ENCODE results near the gene ACSBG1.

Gene ACSBG1

DNA sequence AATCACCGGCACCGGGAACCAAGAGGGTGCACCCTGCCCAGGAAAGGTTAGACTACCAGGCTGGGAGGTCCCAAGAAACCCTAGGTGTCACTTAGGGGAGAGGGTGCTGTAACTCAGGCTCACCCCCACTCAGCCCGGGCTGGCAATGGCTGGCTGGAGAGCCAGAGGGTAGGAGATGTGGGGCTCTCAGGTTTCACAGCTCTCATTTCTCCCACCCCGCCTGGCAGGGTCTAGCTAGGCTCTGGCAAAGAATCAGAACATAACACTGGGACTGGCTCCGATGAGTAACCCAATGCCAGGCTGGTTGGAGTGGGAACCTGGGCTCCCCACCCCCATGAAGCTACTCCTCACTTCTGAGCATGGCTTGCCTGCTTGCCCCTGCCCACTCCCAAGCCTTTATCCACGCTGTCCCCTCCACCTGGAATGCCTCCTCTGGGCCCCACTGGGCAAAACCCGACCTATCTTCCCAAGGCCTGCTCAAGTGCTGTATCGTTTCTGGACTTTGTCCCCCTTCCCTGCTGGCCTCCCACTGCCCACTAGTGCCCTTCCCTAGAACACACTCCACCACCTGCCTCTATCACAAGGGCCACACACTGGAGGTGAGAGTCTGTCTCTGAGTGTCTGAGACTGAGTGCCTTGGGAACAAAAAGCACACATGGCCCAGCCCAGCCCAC lies 105.2 kb downstream of the ACSBG1 start:
- DNase-seq = no peak

DNA sequence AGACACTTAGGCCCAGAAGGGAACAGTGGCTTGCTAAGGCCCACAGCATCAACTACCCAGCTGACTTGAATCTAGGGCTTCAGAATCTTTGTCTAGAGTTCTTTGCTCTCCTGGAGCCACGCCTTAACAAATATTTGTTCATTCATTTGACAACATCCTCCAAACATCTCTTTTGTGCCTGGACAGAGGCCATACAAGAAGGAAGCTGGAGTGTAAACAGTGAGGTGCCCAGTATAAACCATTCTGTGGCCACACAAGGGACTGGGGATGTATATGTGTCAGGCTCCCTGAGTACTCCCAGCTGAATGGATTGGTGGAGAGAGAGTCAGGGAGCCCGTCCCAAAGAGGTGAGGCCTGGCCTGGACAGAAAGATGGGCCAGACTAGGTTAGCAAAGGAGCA lies 106.5 kb downstream of the ACSBG1 start:
- no peak for DNase-seq

- DNase-seq = no peak
Observed at GRCh38 chr15:78125267-78125666, 109.1 kb downstream of the ACSBG1 start.

- DNase-seq = no peak
Observed at GRCh38 chr15:78120523-78120922, 113.8 kb downstream of the ACSBG1 start.

Measured in activated CD4-positive, alpha-beta T cell treated with anti-CD3 and anti-CD28 coated beads, Interleukin-10, Interleukin-2, amounts not matched to agents 100 ng/mL and 50 ng/mL, durations not matched to agents 16 hours and 8 hours (primary cell).